Transverse colon (tissue), 4 donors: ENCODE measurements around the gene HSPB3. TPM values are rescaled to one million over a fixed set of nuclear protein-coding genes. Genes with fewer than 3 reads are reported as not detected.

Experiments used
- DNase-seq: peaks from one replicate; pipeline ENCODE4 v3.0.0-alpha.2; 2019
- H3K27ac ChIP-seq, 4 donors: fragments of 200-600 bp; sonication (generic); 2 replicates each; pipeline ENCODE4 v1.5.1; 2016 to 2018; ENCODE audit warnings: inconsistent platforms in 4 of 4
- H3K27me3 ChIP-seq: fragments of 200-600 bp; sonication (generic); 2 replicates; pipeline ENCODE4 v1.5.1; 2017; ENCODE audit warnings: inconsistent platforms
- H3K36me3 ChIP-seq, 4 donors: fragments of 200-600 bp; sonication (generic); 2 replicates each; pipeline ENCODE4 v1.5.1; 2017 to 2019; ENCODE audit warnings: inconsistent platforms in 4 of 4
- H3K4me1 ChIP-seq, 4 donors: fragments of 200-600 bp; sonication (generic); 2 replicates each; pipeline ENCODE4 v1.5.1; 2017 to 2020; ENCODE audit warnings: inconsistent platforms in 4 of 4
- H3K4me3 ChIP-seq, 4 donors: fragments of 200-600 bp; sonication (generic); 1 replicate in 1 of 4; 2 replicates in 3 of 4; pipeline versions ENCODE4 v1.5.1 to v1.6.1; 2017 to 2019; ENCODE audit warnings: inconsistent platforms in 4 of 4
- H3K9me3 ChIP-seq, 2 donors: fragments of 200-600 bp; sonication (generic); 2 replicates each; pipeline ENCODE4 v1.5.1; 2017 to 2019; ENCODE audit warnings: inconsistent platforms in 2 of 2
- CTCF ChIP-seq, 5 experiments: fragments of 200-600 bp in 3 of 5; fragments of 450-650 bp in 2 of 5; sonication (generic) in 3 of 5; IDR thresholded peaks; 1 replicate in 2 of 5; 2 replicates in 3 of 5; pipeline ENCODE4 v1.5.1; 2016 to 2017; ENCODE audit warnings: antibody characterized with exemption in 5 of 5, inconsistent platforms in 3 of 5, mild to moderate bottlenecking in 2 of 5, moderate library complexity in 1 of 5
- EP300 ChIP-seq: sonication (generic); formaldehyde crosslinking; IDR thresholded peaks from one replicate; pipeline ENCODE4 v1.6.1; 2017; ENCODE audit warnings: antibody characterized with exemption, low read depth
- POLR2A ChIP-seq: fragments of 450-650 bp; IDR thresholded peaks from one replicate; pipeline ENCODE4 v1.6.1; 2016; ENCODE audit warnings: antibody characterized with exemption, mild to moderate bottlenecking, moderate library complexity
- POLR2AphosphoS5 ChIP-seq, 3 donors: sonication (generic); formaldehyde crosslinking; IDR thresholded peaks; one replicate each; pipeline ENCODE4 v1.6.1; 2016; ENCODE audit warnings: antibody characterized with exemption in 3 of 3
- WGBS, 2 donors: methylation state at CpG; one replicate each; pipeline ENCODE4 v1.1.5; 2018; ENCODE audit warnings: low coverage in 1 of 2; 5-methylcytosine and 5-hydroxymethylcytosine counted together
- in situ Hi-C, 4 donors: fragments of 200-750 bp; cut with MboI; loops; one replicate each; pipeline versions ENCODE4 v1.15.0 to v1.15.1; 2017; ENCODE audit warnings: low sequenced_read_pairs in 3 of 4, low pct_ligation_motif_present in 1 of 4, low pct_unique_long_range_greater_than_20kb in 1 of 4
- intact Hi-C: fragments of 100-400 bp; cut with DNase I; formaldehyde crosslinking; loops from one replicate; pipeline ENCODE4 v1.15.1; 2023; ENCODE audit warnings: low total_unique reads
- total RNA-seq, 4 donors: library from RNA; depleted of rRNA; stranded (reverse); fragments of >200 nt; gene quantifications; one replicate each; pipeline ENCODE4 v1.1.0, GENCODE V29; 2016

Gene HSPB3
- total RNA-seq, 4 donors from 2014 or later = 4.1 to 55.2 TPM; not detected in 2

- peak; percentile 10 for DNase-seq
- Histone ChIP-seq H3K36me3 (no peaks in the 10 kb centered on the region), H3K27ac (peak overlapping the region in 3 of 4 donors; percentile 7 to 28 (median 26)), H3K27me3 (no peaks in the 10 kb centered on the region), H3K9me3 (no peaks in the 10 kb centered on the region), H3K4me1 (peaks cover 0 to 16% (median 0%) of the 10 kb centered on the region in 4 donors), H3K4me3 (no peak overlapping the region)
- WGBS, 2 donors = 17 to 22% methylated on average over 5 of the region's 5 CpGs
- in situ Hi-C loops (no loop called here), intact Hi-C loops (no loop called here)
- TF ChIP-seq POLR2A = no peak
- TF ChIP-seq CTCF (IDR thresholded peaks at IDR 0.05) = no peak
- no peak for TF ChIP-seq EP300
- TF ChIP-seq POLR2AphosphoS5 (IDR thresholded peaks at IDR 0.05) = no peak
Observed at GRCh38 chr5:54457094-54457862, 1.8 kb downstream of the HSPB3 start.

GRCh38 chr5:54458221-54458620 lies 2.7 kb downstream of the HSPB3 start:
- TF ChIP-seq POLR2A = no peak
- TF ChIP-seq EP300 = no peak
- no peak for TF ChIP-seq CTCF (IDR thresholded peaks at IDR 0.05)
- no peak for TF ChIP-seq POLR2AphosphoS5 (IDR thresholded peaks at IDR 0.05)
- Histone ChIP-seq H3K4me1 (peaks cover 0 to 16% (median 0%) of the 10 kb centered on the region in 4 donors), H3K36me3 (no peaks in the 10 kb centered on the region), H3K9me3 (no peaks in the 10 kb centered on the region), H3K4me3 (no peak overlapping the region), H3K27ac (no peak overlapping the region), H3K27me3 (no peaks in the 10 kb centered on the region)
- 40 to 87% methylated on average over 1 to 2 of the region's 2 CpGs for WGBS, 2 donors
- intact Hi-C loops = no loop called here
- no peak for DNase-seq
- in situ Hi-C loops = no loop called here

- in situ Hi-C loops = no loop called here
- 70 to 82% methylated on average over 3 of the region's 3 CpGs for WGBS, 2 donors
Observed at GRCh38 chr5:54460181-54460919, 4.9 kb downstream of the HSPB3 start.

More at GRCh38 chr5:54460181-54460919, 4.9 kb downstream of the HSPB3 start:
- H3K4me3 ChIP-seq = no peak overlapping the region
- TF ChIP-seq POLR2AphosphoS5 (IDR thresholded peaks at IDR 0.05) (no peak), EP300 (no peak), CTCF (IDR thresholded peaks at IDR 0.05) (no peak), POLR2A (no peak)
- no peak overlapping the region for H3K27ac ChIP-seq
- H3K9me3 ChIP-seq = no peaks in the 10 kb centered on the region
- no peaks in the 10 kb centered on the region for H3K27me3 ChIP-seq
- no peak for DNase-seq
- H3K36me3 ChIP-seq = no peaks in the 10 kb centered on the region
- peaks cover 0 to 16% (median 0%) of the 10 kb centered on the region in 4 donors for H3K4me1 ChIP-seq
- intact Hi-C loops = no loop called here
